Spleen (tissue), 7 donors: ENCODE results near the gene HSD17B14.
"Not testable (repeated sequence)": the region's sequence is repeated elsewhere in the genome, so short reads cannot be mapped to it uniquely, and the experiment has no call there.

Experiments
- POLR2A ChIP-seq, 3 donors: fragments of 450-650 bp; IDR thresholded peaks; one replicate each; pipeline ENCODE4 v1.5.1; 2017; ENCODE audit warnings: antibody characterized with exemption in 3 of 3, mild to moderate bottlenecking in 1 of 3
- TF ChIP-seq, protein P1 (sequence below), 11 experiments: fragments of 200-600 bp in 7 of 11; fragments of 450-650 bp in 4 of 11; sonication (generic) in 4 of 11; IDR thresholded peaks in 8 of 11; conservative IDR thresholded peaks in 3 of 11; 1 replicate in 7 of 11; 2 replicates in 4 of 11; pipeline versions ENCODE4 v1.4.0 to v1.8.0; 2016 to 2021; ENCODE audit warnings: antibody characterized with exemption in 11 of 11, inconsistent platforms in 4 of 11, mild to moderate bottlenecking in 1 of 11
- donor health status: DM: no; HTN: no; CAD: no; lungs with moderate emphysema.
- donor health status: DM: no; HTN: no; CAD: no.
- donor health status: DM: no; HTN: no; CAD: no.

DNA sequence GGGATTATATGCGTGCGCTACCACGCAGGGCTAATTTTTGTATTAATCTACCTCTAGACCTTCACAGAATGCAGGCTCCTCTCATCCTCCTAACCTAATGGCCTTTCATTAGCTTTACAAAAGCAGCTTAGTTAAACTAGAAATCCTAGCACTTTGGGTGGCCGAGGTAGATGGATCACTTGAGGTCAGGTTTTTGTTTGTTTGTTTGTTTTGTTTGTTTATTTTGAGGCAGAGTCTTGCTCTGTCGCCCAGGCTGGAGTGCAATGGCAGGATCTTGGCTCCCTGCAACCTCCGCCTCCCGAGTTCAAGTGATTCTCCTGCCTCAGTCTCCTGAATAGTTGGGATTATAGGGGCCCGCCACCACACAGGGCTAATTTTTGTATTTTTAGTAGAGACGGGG is 43.4 kb upstream of the HSD17B14 start:
- TF ChIP-seq, protein P1, sequence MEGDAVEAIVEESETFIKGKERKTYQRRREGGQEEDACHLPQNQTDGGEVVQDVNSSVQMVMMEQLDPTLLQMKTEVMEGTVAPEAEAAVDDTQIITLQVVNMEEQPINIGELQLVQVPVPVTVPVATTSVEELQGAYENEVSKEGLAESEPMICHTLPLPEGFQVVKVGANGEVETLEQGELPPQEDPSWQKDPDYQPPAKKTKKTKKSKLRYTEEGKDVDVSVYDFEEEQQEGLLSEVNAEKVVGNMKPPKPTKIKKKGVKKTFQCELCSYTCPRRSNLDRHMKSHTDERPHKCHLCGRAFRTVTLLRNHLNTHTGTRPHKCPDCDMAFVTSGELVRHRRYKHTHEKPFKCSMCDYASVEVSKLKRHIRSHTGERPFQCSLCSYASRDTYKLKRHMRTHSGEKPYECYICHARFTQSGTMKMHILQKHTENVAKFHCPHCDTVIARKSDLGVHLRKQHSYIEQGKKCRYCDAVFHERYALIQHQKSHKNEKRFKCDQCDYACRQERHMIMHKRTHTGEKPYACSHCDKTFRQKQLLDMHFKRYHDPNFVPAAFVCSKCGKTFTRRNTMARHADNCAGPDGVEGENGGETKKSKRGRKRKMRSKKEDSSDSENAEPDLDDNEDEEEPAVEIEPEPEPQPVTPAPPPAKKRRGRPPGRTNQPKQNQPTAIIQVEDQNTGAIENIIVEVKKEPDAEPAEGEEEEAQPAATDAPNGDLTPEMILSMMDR (IDR thresholded peaks at IDR 0.05 in 8 of 11, conservative IDR thresholded peaks at IDR 0.05 in 3 of 11), result not testable (repeated sequence)
- TF ChIP-seq POLR2A (IDR thresholded peaks at IDR 0.05), result not testable (repeated sequence)
